Measurements from ENCODE around the gene YIPF6. TPM values are rescaled to one million over a fixed set of nuclear protein-coding genes. Genes with fewer than 3 reads are reported as not detected.

YIPF6 gene
- polyA plus RNA-seq, 1 of the 3 experiments (the other 2 are of a cell fraction): 15.0 TPM

DNA sequence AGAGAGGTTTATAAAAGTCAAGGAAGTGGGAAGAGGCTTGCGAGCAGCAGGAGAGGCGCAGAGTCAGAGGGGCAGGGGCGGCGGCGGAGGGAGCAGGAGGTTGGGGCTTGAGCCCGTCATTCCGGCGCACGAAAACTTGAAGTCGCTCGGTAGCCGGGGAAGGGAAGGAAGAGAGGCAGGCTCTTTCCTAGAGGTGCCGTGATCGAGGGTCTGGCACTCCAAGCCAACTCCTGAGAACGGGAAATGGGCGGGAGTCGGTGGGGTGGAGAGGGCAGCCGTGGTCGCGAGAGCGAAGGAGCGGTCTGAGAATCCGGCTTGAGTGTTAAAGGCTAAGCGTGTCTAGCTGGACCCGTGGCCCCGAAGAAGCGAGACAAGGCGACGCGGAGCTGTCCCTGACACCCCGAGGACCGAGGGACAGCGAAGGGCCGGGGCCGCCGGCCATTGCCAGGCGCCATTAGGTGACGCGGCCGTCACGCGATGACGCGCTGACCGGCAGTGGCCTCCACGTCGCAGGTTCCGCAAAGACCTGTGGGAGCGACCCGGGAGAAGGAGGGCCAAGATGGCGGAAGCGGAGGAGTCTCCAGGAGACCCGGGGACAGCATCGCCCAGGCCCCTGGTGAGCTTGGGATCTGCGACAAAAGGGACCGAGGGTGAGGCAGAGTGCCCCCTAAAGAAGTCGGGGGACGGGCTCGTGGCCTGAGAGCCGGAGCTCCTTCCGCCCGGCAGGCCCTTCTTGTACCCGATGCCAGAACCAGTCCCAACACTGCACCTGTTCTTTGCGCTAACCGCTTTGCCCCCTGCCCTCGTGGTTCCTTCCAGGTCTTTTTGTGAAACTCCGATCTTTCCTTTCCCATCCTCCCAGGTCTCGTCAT, at the start of gene YIPF6 (continued):
- TF ChIP-seq YY1 (IDR thresholded peaks at IDR 0.05; ENCODE audit: low read depth) (peak; percentile 98), TCF12 (IDR thresholded peaks at IDR 0.05) (no peak), NFIC (IDR thresholded peaks at IDR 0.05; ENCODE audit: borderline replicate concordance) (no peak), RCOR1 (IDR thresholded peaks at IDR 0.05; ENCODE audit: low read length) (peak; percentile 24; the same call in 1 of the 2 replicates), NRF1 (IDR thresholded peaks at IDR 0.05; ENCODE audit: low read depth, low read length) (no peak), PBX3 (IDR thresholded peaks at IDR 0.05) (no peak; the same call in none of the 2 replicates), SMC3 (IDR thresholded peaks at IDR 0.05; ENCODE audit: low read depth, low read length) (no peak), MEF2A (IDR thresholded peaks at IDR 0.05; ENCODE audit: borderline replicate concordance, low read depth) (no peak), REST (IDR thresholded peaks at IDR 0.05; ENCODE audit: low read depth, low read length) (no peak)

- Histone ChIP-seq H3K79me2 (ENCODE audit: insufficient read depth) (no peaks in the 10 kb centered on the region), H3F3A (replicated peaks; ENCODE audit: insufficient read depth) (no peaks in the 10 kb centered on the region), H3K4me1 (ENCODE audit: control insufficient read depth in 1 of 2, insufficient read depth in 2 of 2, low read depth in 1 of 2, low read length in 1 of 2) (no peaks in the 10 kb centered on the region), H3K27ac (ENCODE audit: low read depth in 2 of 2, low read length in 1 of 2) (no peak overlapping the region), H2AFZ (ENCODE audit: low read depth) (no peak overlapping the region), H3K9me2 (no peaks in the 10 kb centered on the region), H3K9ac (no peak overlapping the region), H4K20me1 (ENCODE audit: insufficient read depth) (no peaks in the 10 kb centered on the region), H3K36me3 (replicated peaks in 1 of 2; ENCODE audit: control insufficient read depth in 1 of 2, insufficient read depth in 2 of 2, low read length in 1 of 2) (no peaks in the 10 kb centered on the region), H3K4me3 (ENCODE audit: low read depth in 2 of 2, low read length in 1 of 2) (no peak overlapping the region), H3K4me2 (no peak overlapping the region), H3K9me3 (no peaks in the 10 kb centered on the region), H3K27me3 (ENCODE audit: insufficient read depth) (no peaks in the 10 kb centered on the region)
- ChIA-PET POLR2A (no interaction called here), CTCF (no interaction called here)
- TF ChIP-seq TEAD4 (IDR thresholded peaks at IDR 0.05; ENCODE audit: borderline replicate concordance, insufficient read depth) (no peak), TCF12 (IDR thresholded peaks at IDR 0.05) (no peak), USF1 (IDR thresholded peaks at IDR 0.05; ENCODE audit: borderline replicate concordance, low read depth) (no peak)
- TF ChIP-seq, protein P1, sequence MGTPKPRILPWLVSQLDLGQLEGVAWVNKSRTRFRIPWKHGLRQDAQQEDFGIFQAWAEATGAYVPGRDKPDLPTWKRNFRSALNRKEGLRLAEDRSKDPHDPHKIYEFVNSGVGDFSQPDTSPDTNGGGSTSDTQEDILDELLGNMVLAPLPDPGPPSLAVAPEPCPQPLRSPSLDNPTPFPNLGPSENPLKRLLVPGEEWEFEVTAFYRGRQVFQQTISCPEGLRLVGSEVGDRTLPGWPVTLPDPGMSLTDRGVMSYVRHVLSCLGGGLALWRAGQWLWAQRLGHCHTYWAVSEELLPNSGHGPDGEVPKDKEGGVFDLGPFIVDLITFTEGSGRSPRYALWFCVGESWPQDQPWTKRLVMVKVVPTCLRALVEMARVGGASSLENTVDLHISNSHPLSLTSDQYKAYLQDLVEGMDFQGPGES (IDR thresholded peaks at IDR 0.05; ENCODE audit: low read depth, low read length): no peak
- WGBS (ENCODE audit: low lambda C conversion rate): 46% methylated on average over 8 of the region's 8 CpGs
- no peak for DNase-seq
Measured at GRCh38 chrX:68451720-68452119, 47.1 kb upstream of the YIPF6 start.
